H1 (cell line): Measurements from ENCODE around the gene TECR. TPM values are rescaled to one million over a fixed set of nuclear protein-coding genes. Genes with fewer than 3 reads are reported as not detected.

Experiments used
- ASH2L ChIP-seq: fragments of 200-600, 300-600 bp; sonication (generic); IDR thresholded peaks from one replicate; pipeline ENCODE4 v1.7.1; 2017; ENCODE audit warnings: low read length
- CHD7 ChIP-seq: fragments of 300-600 bp; sonication (generic); IDR thresholded peaks from 2 replicates; pipeline ENCODE4 v1.7.1; 2012; ENCODE audit warnings: low read length, moderate library complexity, mild to moderate bottlenecking, inconsistent platforms; ENCODE audit not compliant: insufficient replicate concordance
- HDAC2 ChIP-seq, 2 experiments: fragments of 300-600 bp in 1 of 2; sonication (generic) in 1 of 2; IDR thresholded peaks; 2 replicates each; pipeline ENCODE4 v1.6.1; 2011 to 2012; ENCODE audit warnings: low read depth in 2 of 2, low read length in 2 of 2, mild to moderate bottlenecking in 2 of 2, moderate library complexity in 2 of 2, borderline replicate concordance in 1 of 2, inconsistent platforms in 1 of 2
- MAFK ChIP-seq: IDR thresholded peaks from 2 replicates; pipeline ENCODE4 v1.6.1; 2012; ENCODE audit warnings: low read depth, mild to moderate bottlenecking, improper control_type of control experiment, low read length
- NANOG ChIP-seq: IDR thresholded peaks from 2 replicates; pipeline ENCODE4 v1.6.1; 2011; ENCODE audit warnings: low read length, low read depth, mild to moderate bottlenecking, inconsistent platforms; ENCODE audit not compliant: insufficient read depth, poor library complexity, severe bottlenecking
- NRF1 ChIP-seq: IDR thresholded peaks from 2 replicates; pipeline ENCODE4 v1.6.1; 2011; ENCODE audit warnings: mild to moderate bottlenecking, low read depth, low read length, improper control_type of control experiment
- POLR2A ChIP-seq, 2 experiments: IDR thresholded peaks; 1 replicate in 1 of 2; 2 replicates in 1 of 2; pipeline ENCODE4 v1.6.1; 2011; ENCODE audit warnings: low read depth in 2 of 2, low read length in 2 of 2, mild to moderate bottlenecking in 2 of 2; ENCODE audit errors: control extremely low read depth in 1 of 2
- SIN3A ChIP-seq, 2 experiments: IDR thresholded peaks in 1 of 2; conservative IDR thresholded peaks in 1 of 2; 2 replicates each; pipeline ENCODE4 v1.6.1; 2011 to 2012; ENCODE audit warnings: low read length in 2 of 2, improper control_type of control experiment in 1 of 2, low read depth in 1 of 2, mild to moderate bottlenecking in 1 of 2
- TBP ChIP-seq: IDR thresholded peaks from 2 replicates; pipeline ENCODE4 v1.6.1; 2011; ENCODE audit warnings: low read depth, low read length, improper control_type of control experiment
- YY1 ChIP-seq: IDR thresholded peaks from 2 replicates; pipeline ENCODE4 v1.6.1; 2011; ENCODE audit warnings: low read depth, mild to moderate bottlenecking, low read length
- polyA plus RNA-seq, 7 experiments: library from polyadenylated mRNA; depleted of rRNA in 3 of 7; stranded (reverse) in 5 of 7; unstranded in 2 of 7; fragments of >200 nt in 5 of 7; fragments of 200-250 nt in 2 of 7; gene quantifications; 1 replicate in 5 of 7; 2 replicates in 1 of 7; 4 replicates in 1 of 7; pipeline versions ENCODE4 v1.2.1 to v1.2.3, GENCODE V29; 2011 to 2013; ENCODE audit warnings: missing spikeins in 2 of 7, mixed read lengths in 2 of 7
- total RNA-seq: library from RNA; stranded (reverse); fragmentation: NEBNext Ultra II Directional; extraction: Animal tissue kit (Norgen Biotek cat#: 25700); gene quantifications from 2 replicates; pipeline ENCODE4 v1.2.1, GENCODE V29; 2021

TECR gene
- total and polyA plus RNA-seq, 2 of the 8 experiments (the other 6 are each of a cell fraction or from before 2014, with no cell fraction given), result 172 to 405 TPM

GRCh38 chr19:14529254-14530004 is at the start of gene TECR (continued):
- TF ChIP-seq MAFK, result no peak
- peak in 1 of 2 experiments; percentile 75; a peak in 2 of 4 replicates for TF ChIP-seq SIN3A (conservative IDR thresholded peaks at IDR 0.05 in 1 of 2, IDR thresholded peaks at IDR 0.05 in 1 of 2; ENCODE audit: low read depth in 1 of 2, low read length in 2 of 2)
- TF ChIP-seq NRF1, result peak; percentile 79
- TF ChIP-seq NANOG, result peak; percentile 23
- TF ChIP-seq TBP, result peak; percentile 87
- TF ChIP-seq HDAC2 (IDR thresholded peaks at IDR 0.05; ENCODE audit: borderline replicate concordance in 1 of 2, low read depth in 2 of 2, low read length in 2 of 2), result no peak
- peak; percentile 94 for TF ChIP-seq ASH2L
- no peak for TF ChIP-seq CHD7
- TF ChIP-seq POLR2A (IDR thresholded peaks at IDR 0.05; ENCODE audit: control extremely low read depth in 1 of 2, low read depth in 2 of 2, low read length in 2 of 2), result peak; percentile 84 to 94
- no peak for TF ChIP-seq YY1
